ENCODE results near the gene MTHFD2L. TPM values are rescaled to one million over a fixed set of nuclear protein-coding genes. Genes with fewer than 3 reads are reported as not detected.

The MTHFD2L gene
- total RNA-seq, 2 experiments from 2014 or later = 6.5 to 6.8 TPM

DNA sequence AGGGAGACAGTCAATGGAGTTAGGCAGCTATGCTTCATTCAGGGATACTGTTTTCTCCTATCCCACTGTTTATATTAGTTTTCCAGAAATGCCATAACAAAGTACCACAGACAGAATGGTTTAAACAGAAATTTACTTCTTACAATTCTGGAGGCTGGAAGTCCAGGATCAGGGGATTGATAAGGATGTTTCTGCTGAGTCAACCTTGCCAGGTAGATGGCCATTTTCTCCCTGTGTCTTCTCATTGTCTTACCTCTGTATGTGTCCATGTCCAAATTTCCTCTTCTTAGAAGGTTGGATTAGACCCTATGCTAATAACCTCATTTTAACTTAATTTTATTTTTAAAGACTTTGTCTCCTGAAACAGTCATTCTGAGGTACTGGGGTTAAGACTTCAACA lies 129.9 kb downstream of the MTHFD2L start:
- no peak overlapping the region for H3K27ac Mint-ChIP-seq
- H3K4me3 Mint-ChIP-seq = no peak overlapping the region
- H3K4me1 Mint-ChIP-seq = no peaks in the 10 kb centered on the region
- DNase-seq = no peak
- no peak for ATAC-seq
- no peaks in the 10 kb centered on the region for H3K36me3 Mint-ChIP-seq
- no peaks in the 10 kb centered on the region for H3K27me3 Mint-ChIP-seq
- CTCF ChIA-PET = no interaction called here
- no peaks in the 10 kb centered on the region for H3K9me3 Mint-ChIP-seq (ENCODE audit: low read depth)

GRCh38 chr4:74291471-74291870 lies 133.6 kb downstream of the MTHFD2L start:
- Mint-ChIP-seq H3K4me1 (no peaks in the 10 kb centered on the region), H3K36me3 (no peaks in the 10 kb centered on the region), H3K4me3 (no peak overlapping the region), H3K27me3 (no peaks in the 10 kb centered on the region), H3K27ac (no peak overlapping the region), H3K9me3 (ENCODE audit: low read depth) (no peaks in the 10 kb centered on the region)
- CTCF ChIA-PET = no interaction called here
- DNase-seq (no peak), ATAC-seq (no peak)

DNA sequence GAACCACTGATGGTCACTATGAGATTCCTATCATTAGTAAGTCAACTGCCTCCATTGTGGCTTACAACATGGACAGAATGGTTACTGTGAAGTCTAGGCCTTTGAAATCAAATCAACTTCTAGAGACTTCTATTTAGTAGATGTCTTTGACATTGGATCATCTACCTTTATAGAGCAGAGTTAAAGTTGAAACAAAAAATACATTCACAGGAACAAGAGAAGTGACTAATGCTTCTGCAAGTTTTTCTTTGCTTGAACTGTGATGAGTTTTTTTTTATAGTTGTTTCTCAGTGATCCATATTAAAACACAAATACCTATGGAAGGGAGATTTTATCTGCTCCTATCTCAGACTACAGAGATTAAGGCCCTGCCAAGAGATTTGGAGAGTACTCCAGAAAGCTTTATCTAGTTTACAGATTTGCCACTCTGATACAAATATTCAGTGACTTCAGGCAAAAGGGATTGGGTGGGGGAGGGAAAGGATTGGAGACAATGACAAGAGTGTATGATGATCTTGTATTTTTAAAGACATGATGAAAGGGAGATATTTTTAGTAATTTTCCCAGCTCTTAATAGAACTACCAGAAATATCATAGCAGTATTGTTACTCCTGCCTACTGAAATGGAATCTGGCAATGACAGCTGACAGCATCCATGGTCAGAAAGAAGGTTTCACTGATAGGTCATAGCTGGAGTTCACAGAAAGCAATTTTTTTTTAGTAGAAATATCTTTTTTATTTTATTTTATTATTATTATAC lies 134.4 kb downstream of the MTHFD2L start:
- Mint-ChIP-seq H3K4me1 (no peaks in the 10 kb centered on the region), H3K36me3 (no peaks in the 10 kb centered on the region), H3K27me3 (no peaks in the 10 kb centered on the region), H3K4me3 (no peak overlapping the region), H3K9me3 (ENCODE audit: low read depth) (no peaks in the 10 kb centered on the region), H3K27ac (no peak overlapping the region)
- CTCF ChIA-PET = no interaction called here
- no peak for DNase-seq
- ATAC-seq = no peak

DNA sequence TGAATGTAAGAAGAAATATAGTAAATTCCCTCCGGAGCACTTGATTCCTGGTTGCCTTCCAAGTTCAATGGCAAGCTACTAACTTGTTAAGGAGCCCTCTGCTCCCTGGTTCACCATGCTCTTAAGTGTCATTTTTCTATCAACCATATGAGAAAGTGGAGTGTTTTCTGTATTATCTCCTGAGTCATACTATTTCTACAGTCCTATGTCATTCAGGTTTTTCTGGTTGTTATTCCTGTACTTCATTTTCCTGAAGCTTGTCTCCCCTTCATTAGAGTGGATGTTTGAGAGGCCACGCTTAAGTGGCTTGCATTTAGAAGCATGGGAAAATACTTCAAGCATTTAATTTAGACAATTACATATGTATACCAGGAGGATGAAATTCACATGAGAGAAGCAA lies 135.6 kb downstream of the MTHFD2L start:
- no peaks in the 10 kb centered on the region for H3K27me3 Mint-ChIP-seq
- H3K4me1 Mint-ChIP-seq = no peaks in the 10 kb centered on the region
- H3K27ac Mint-ChIP-seq = no peak overlapping the region
- H3K36me3 Mint-ChIP-seq = no peaks in the 10 kb centered on the region
- H3K4me3 Mint-ChIP-seq = no peak overlapping the region
- ATAC-seq (no peak), DNase-seq (no peak)
- H3K9me3 Mint-ChIP-seq (ENCODE audit: low read depth) = no peaks in the 10 kb centered on the region
- CTCF ChIA-PET = no interaction called here

GRCh38 chr4:74294681-74295080 lies 136.8 kb downstream of the MTHFD2L start:
- Mint-ChIP-seq H3K27ac (no peak overlapping the region), H3K27me3 (no peaks in the 10 kb centered on the region), H3K9me3 (ENCODE audit: low read depth) (no peaks in the 10 kb centered on the region), H3K4me1 (no peaks in the 10 kb centered on the region), H3K36me3 (no peaks in the 10 kb centered on the region), H3K4me3 (no peak overlapping the region)
- ATAC-seq (no peak), DNase-seq (no peak)
- CTCF ChIA-PET = no interaction called here

GRCh38 chr4:74297539-74297938 lies 139.6 kb downstream of the MTHFD2L start:
- no peak overlapping the region for H3K27ac Mint-ChIP-seq

GRCh38 chr4:74304095-74304625 lies 146.2 kb downstream of the MTHFD2L start:
- Mint-ChIP-seq H3K4me1 (peaks cover 5% of the 10 kb centered on the region), H3K4me3 (no peak overlapping the region), H3K27ac (no peak overlapping the region), H3K9me3 (ENCODE audit: low read depth) (no peaks in the 10 kb centered on the region), H3K27me3 (no peaks in the 10 kb centered on the region), H3K36me3 (no peaks in the 10 kb centered on the region)
- CTCF ChIA-PET = no interaction called here
- DNase-seq (no peak), ATAC-seq (no peak)

More at GRCh38 chr4:74297539-74297938, 139.6 kb downstream of the MTHFD2L start:
- ATAC-seq (no peak), DNase-seq (no peak)
- no peak overlapping the region for H3K4me3 Mint-ChIP-seq
- CTCF ChIA-PET = no interaction called here
- no peaks in the 10 kb centered on the region for H3K4me1 Mint-ChIP-seq
- no peaks in the 10 kb centered on the region for H3K36me3 Mint-ChIP-seq
- no peaks in the 10 kb centered on the region for H3K9me3 Mint-ChIP-seq (ENCODE audit: low read depth)
- H3K27me3 Mint-ChIP-seq = no peaks in the 10 kb centered on the region

GRCh38 chr4:74305000-74305399 lies 147.1 kb downstream of the MTHFD2L start:
- no peak overlapping the region for H3K27ac Mint-ChIP-seq
- DNase-seq (no peak), ATAC-seq (no peak)
- H3K27me3 Mint-ChIP-seq = no peaks in the 10 kb centered on the region
- no peaks in the 10 kb centered on the region for H3K36me3 Mint-ChIP-seq
- peaks cover 5% of the 10 kb centered on the region for H3K4me1 Mint-ChIP-seq
- CTCF ChIA-PET = no interaction called here
- H3K4me3 Mint-ChIP-seq = no peak overlapping the region
- no peaks in the 10 kb centered on the region for H3K9me3 Mint-ChIP-seq (ENCODE audit: low read depth)

- Mint-ChIP-seq H3K27me3 (no peaks in the 10 kb centered on the region), H3K9me3 (ENCODE audit: low read depth) (no peaks in the 10 kb centered on the region), H3K4me1 (peaks cover 5% of the 10 kb centered on the region), H3K4me3 (no peak overlapping the region), H3K36me3 (no peaks in the 10 kb centered on the region), H3K27ac (no peak overlapping the region)
- ATAC-seq (no peak), DNase-seq (no peak)
- CTCF ChIA-PET = no interaction called here
Observed at GRCh38 chr4:74307170-74307569, 149.3 kb downstream of the MTHFD2L start.

GRCh38 chr4:74308215-74308614 lies 150.3 kb downstream of the MTHFD2L start, which contains the start of gene EPGN:
TSS of gene EPGN (plus strand) at chr4:74308470. CDS start at chr4:74308534, 64 bp downstream.
- CTCF ChIA-PET = interaction anchor here (0.9 kb wide), 1 partner anchor 80 kb away, joined by 4 read pairs; no protein-coding TSS in a partner anchor
- no peak within 1 kb of the TSS for H3K4me3 Mint-ChIP-seq
- H3K36me3 Mint-ChIP-seq = no peaks in the 10 kb centered on the region
- no peak within 1 kb of the TSS for H3K27ac Mint-ChIP-seq
- DNase-seq = no peak
- no peaks in the 10 kb centered on the region for H3K27me3 Mint-ChIP-seq
- H3K4me1 Mint-ChIP-seq = peaks cover 5% of the 10 kb centered on the region
- H3K9me3 Mint-ChIP-seq (ENCODE audit: low read depth) = no peaks in the 10 kb centered on the region
- no peak for ATAC-seq

GRCh38 chr4:74309223-74309622 lies 151.3 kb downstream of the MTHFD2L start:
- Mint-ChIP-seq H3K9me3 (ENCODE audit: low read depth) (no peaks in the 10 kb centered on the region), H3K4me1 (peaks cover 5% of the 10 kb centered on the region), H3K27me3 (no peaks in the 10 kb centered on the region), H3K4me3 (no peak overlapping the region), H3K27ac (no peak overlapping the region), H3K36me3 (no peaks in the 10 kb centered on the region)
- ATAC-seq = no peak
- DNase-seq = no peak
- CTCF ChIA-PET = interaction anchor here (1.6 kb wide), 1 partner anchor 81 kb away, joined by 4 read pairs; no protein-coding TSS in a partner anchor

DNA sequence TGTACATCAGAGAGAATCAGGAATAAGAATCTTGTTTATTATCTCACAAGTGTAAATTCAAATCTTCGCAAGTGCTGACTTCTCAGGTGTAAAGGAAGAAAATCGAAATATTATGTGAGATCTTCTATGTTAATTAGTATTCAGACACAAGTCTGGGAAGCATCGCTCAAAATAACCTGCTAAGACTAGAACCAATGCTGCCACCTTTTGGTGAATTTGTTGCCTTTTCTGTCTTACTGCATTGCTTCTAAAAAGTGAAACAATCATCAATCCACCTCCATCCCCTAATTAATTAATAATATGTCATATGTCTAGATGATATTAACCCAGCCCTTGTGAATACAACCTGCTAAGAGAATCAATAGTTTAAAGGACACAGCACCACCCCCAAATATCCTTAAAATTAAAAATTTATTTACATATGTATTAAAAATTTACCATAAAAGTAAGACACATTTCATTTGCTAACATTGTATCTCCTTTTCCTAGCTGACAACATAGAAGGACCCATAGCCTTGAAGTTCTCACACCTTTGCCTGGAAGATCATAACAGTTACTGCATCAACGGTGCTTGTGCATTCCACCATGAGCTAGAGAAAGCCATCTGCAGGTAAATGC lies 153.9 kb downstream of the MTHFD2L start:
- DNase-seq (no peak), ATAC-seq (peak; percentile 39)
- Mint-ChIP-seq H3K4me3 (no peak overlapping the region), H3K4me1 (peaks cover 5% of the 10 kb centered on the region), H3K9me3 (ENCODE audit: low read depth) (no peaks in the 10 kb centered on the region), H3K27me3 (no peaks in the 10 kb centered on the region), H3K36me3 (no peaks in the 10 kb centered on the region), H3K27ac (no peak overlapping the region)
- CTCF ChIA-PET = interaction anchor here (0.5 to 1.4 kb wide), 2 partner anchors 93 to 123 kb away, joined by 3 to 4 read pairs; no protein-coding TSS in a partner anchor

GRCh38 chr4:74314329-74314728 lies 156.4 kb downstream of the MTHFD2L start:
- DNase-seq (no peak), ATAC-seq (no peak)
- Mint-ChIP-seq H3K27ac (no peak overlapping the region), H3K27me3 (no peaks in the 10 kb centered on the region), H3K4me3 (no peak overlapping the region), H3K36me3 (no peaks in the 10 kb centered on the region), H3K9me3 (ENCODE audit: low read depth) (no peaks in the 10 kb centered on the region), H3K4me1 (no peaks in the 10 kb centered on the region)
- CTCF ChIA-PET = no interaction called here

DNA sequence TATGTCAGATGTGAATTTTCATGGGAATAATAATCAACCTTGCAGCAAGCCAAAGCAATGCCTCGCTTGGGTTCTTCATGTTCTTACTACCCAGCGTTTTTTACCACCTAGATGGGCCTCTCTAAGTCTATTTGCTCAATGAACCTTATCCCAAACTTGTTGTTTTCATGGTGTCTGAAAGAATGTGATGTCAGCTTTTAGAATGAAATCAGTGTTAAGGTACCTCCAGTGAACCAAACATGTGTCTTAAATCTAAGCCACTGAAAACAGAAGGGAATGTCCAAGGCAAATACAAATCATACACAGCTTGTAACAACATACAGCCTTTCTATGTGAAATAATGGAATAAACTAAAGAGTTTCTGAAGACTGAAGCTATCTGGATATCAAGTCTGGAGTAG lies 157.0 kb downstream of the MTHFD2L start:
- Mint-ChIP-seq H3K27ac (no peak overlapping the region), H3K36me3 (no peaks in the 10 kb centered on the region), H3K4me3 (no peak overlapping the region), H3K4me1 (no peaks in the 10 kb centered on the region), H3K27me3 (no peaks in the 10 kb centered on the region), H3K9me3 (ENCODE audit: low read depth) (no peaks in the 10 kb centered on the region)
- no peak for DNase-seq
- CTCF ChIA-PET = no interaction called here
- no peak for ATAC-seq
